Measurements from ENCODE around the gene RAB27A. TPM values are rescaled to one million over a fixed set of nuclear protein-coding genes. Genes with fewer than 3 reads are reported as not detected.

The RAB27A gene
- total and polyA plus RNA-seq, 11 donors, result 1.4 to 17.2 (median 4.2) TPM

DNA sequence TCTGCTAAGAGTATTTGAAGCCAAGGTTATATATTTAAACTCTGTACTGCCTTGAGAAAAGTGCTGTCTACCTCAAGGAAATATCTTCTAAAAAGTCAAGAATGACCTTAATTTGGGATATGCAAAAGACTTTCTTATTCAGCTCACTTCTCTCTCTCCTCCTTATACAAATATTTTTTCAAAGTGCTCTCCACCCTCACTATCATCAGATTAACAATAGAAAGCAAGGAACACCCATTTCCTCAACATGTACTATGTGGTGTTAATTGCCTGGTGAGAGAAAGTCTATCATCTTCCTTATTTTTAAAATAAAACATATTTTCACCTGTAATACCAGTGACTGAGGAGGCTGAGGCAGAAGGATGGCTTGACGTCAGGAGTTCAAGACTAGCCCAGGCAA lies 48.4 kb downstream of the RAB27A start:
- no peaks in the 10 kb centered on the region for H3K9me3 ChIP-seq
- DNase-seq (no peak), ATAC-seq (no peak)
- no peak overlapping the region for H3K4me3 ChIP-seq
- H3K27me3 ChIP-seq, result no peaks in the 10 kb centered on the region
- H3K36me3 ChIP-seq, result no peaks in the 10 kb centered on the region
- H3K4me1 ChIP-seq, result peaks cover 0 to 19% (median 0%) of the 10 kb centered on the region in 12 donors
- intact Hi-C loops (cut with DNase I), result no loop called here
- WGBS, 4 donors, result 76 to 86% (median 79%) methylated on average over 1 of the region's 1 CpG
- H3K27ac ChIP-seq, result no peak overlapping the region
- TF ChIP-seq POLR2A (IDR thresholded peaks at IDR 0.05), result no peak
- TF ChIP-seq, protein P1, sequence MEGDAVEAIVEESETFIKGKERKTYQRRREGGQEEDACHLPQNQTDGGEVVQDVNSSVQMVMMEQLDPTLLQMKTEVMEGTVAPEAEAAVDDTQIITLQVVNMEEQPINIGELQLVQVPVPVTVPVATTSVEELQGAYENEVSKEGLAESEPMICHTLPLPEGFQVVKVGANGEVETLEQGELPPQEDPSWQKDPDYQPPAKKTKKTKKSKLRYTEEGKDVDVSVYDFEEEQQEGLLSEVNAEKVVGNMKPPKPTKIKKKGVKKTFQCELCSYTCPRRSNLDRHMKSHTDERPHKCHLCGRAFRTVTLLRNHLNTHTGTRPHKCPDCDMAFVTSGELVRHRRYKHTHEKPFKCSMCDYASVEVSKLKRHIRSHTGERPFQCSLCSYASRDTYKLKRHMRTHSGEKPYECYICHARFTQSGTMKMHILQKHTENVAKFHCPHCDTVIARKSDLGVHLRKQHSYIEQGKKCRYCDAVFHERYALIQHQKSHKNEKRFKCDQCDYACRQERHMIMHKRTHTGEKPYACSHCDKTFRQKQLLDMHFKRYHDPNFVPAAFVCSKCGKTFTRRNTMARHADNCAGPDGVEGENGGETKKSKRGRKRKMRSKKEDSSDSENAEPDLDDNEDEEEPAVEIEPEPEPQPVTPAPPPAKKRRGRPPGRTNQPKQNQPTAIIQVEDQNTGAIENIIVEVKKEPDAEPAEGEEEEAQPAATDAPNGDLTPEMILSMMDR (IDR thresholded peaks at IDR 0.05), result no peak

DNA sequence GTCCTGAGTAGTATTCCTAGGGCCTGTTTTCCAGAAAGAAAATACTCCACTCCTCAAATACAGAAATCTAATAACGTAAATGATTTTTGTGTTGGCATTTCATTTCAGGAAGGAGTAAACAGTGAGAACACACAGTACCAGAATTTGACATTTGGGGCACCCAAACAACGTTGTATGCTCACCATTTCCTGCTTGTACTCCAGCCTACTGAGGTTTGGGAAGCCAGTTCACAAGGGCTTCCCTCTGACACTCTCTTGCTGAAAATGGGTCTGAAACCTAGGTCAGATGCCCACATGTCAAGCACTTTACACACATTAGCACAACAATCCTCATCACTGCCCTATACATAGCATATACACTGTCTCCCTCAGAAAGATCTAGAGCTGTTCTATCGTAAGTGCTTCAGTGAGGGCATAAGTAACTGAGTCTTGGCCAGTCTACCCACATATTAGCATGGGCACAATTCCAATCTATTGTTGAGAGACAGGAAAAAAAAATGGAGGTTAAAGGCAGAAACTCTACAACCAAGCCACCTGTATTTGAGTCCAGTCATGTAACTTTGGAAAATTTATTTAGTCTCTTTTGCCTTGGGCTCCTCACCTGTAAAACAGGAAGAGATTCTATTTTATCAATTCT lies 49.4 kb downstream of the RAB27A start:
- peaks cover 0 to 19% (median 0%) of the 10 kb centered on the region in 12 donors for H3K4me1 ChIP-seq
- ATAC-seq (no peak), DNase-seq (no peak)
- H3K27me3 ChIP-seq, result no peaks in the 10 kb centered on the region
- H3K9me3 ChIP-seq, result no peaks in the 10 kb centered on the region
- no peak for TF ChIP-seq POLR2A (IDR thresholded peaks at IDR 0.05)
- TF ChIP-seq, protein P1 (IDR thresholded peaks at IDR 0.05), result no peak
- intact Hi-C loops (cut with DNase I), result no loop called here
- H3K36me3 ChIP-seq, result no peaks in the 10 kb centered on the region
- H3K4me3 ChIP-seq, result no peak overlapping the region
- 74 to 77% (median 74%) methylated on average over 3 of the region's 3 CpGs for WGBS, 4 donors
- no peak overlapping the region for H3K27ac ChIP-seq

DNA sequence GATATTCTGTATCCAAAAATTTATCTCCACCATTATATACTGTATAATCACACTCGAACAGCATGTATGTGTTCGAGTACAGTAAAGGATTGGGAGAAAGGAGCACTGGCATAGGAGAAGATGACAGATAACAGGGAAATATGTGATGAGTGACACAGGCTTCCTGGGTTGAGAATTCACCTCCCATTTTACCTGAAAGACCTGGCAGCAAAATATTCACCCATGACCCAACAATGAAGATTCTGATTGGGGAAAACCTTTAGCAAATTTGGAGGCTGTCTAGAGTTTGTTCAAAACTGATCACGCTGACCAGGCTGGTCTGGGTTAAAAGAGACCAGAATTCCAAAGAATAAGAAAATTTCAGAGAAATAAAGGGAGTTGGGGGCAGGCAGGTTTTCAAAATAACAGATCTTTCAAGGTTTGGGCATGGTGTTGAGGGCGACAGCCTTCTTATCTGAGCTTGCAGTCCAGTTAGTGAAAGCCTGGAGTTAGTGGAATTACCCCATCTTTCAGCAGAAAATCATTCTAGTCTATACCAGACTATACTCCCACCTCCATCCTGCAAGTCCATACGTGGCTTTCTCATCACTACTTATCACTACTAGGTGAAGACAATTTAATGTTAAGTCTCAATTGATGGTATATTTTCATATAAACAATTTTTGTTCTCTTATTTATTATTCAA lies 50.0 kb downstream of the RAB27A start:
- TF ChIP-seq POLR2A (IDR thresholded peaks at IDR 0.05), result no peak
- TF ChIP-seq, protein P1 (IDR thresholded peaks at IDR 0.05), result no peak
- peaks cover 0 to 1% (median 0%) of the 10 kb centered on the region in 9 donors for H3K36me3 ChIP-seq
- H3K27me3 ChIP-seq, result no peaks in the 10 kb centered on the region
- WGBS, 4 donors, result 75 to 89% (median 87%) methylated on average over 5 of the region's 5 CpGs
- H3K4me1 ChIP-seq, result peaks cover 0 to 19% (median 0%) of the 10 kb centered on the region in 12 donors
- no peaks in the 10 kb centered on the region for H3K9me3 ChIP-seq
- DNase-seq (no peak), ATAC-seq (no peak)
- no peak overlapping the region for H3K27ac ChIP-seq
- intact Hi-C loops (cut with DNase I), result no loop called here
- H3K4me3 ChIP-seq, result no peak overlapping the region

DNA sequence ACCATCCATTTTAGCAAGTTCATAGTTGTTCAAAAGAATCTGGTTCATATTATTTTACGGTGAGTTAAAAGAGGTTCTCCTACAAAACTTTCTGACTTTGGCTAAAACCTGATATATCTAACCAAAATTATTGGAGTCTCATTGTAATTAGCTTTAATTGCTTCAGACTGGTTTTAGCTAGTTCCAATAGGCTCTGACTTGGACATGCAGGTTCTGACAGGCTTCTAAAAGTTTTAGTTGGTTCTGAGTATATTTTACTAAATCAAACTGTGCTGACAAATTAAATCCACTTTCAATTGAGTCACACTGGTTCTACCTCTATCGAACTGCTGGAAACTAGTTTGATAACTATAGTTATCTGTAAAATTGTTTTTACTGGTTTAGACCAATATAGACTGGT lies 50.7 kb downstream of the RAB27A start:
- no peak for ATAC-seq
- no peak for TF ChIP-seq POLR2A (IDR thresholded peaks at IDR 0.05)
- TF ChIP-seq, protein P1 (IDR thresholded peaks at IDR 0.05), result no peak
- Histone ChIP-seq H3K27me3 (no peaks in the 10 kb centered on the region), H3K9me3 (no peaks in the 10 kb centered on the region), H3K4me3 (no peak overlapping the region), H3K36me3 (peaks cover 0 to 5% (median 0%) of the 10 kb centered on the region in 9 donors), H3K4me1 (peaks cover 0 to 19% (median 0%) of the 10 kb centered on the region in 12 donors), H3K27ac (no peak overlapping the region)
- intact Hi-C loops (cut with DNase I), result no loop called here
- 95 to 98% (median 96%) methylated on average over 2 of the region's 2 CpGs for WGBS, 4 donors
- DNase-seq, result no peak
